VCaP (cell line): ENCODE results near the gene BICDL1.

Source experiments
- H3K27ac ChIP-seq: fragments of 450-650 bp; 2 replicates; pipeline ENCODE4 v1.5.1; 2017
- CTCF ChIP-seq: fragments of 450-650 bp; conservative IDR thresholded peaks from 2 replicates; pipeline ENCODE4 v1.5.1; 2017; ENCODE audit warnings: mild to moderate bottlenecking, moderate library complexity

BICDL1 gene

DNA sequence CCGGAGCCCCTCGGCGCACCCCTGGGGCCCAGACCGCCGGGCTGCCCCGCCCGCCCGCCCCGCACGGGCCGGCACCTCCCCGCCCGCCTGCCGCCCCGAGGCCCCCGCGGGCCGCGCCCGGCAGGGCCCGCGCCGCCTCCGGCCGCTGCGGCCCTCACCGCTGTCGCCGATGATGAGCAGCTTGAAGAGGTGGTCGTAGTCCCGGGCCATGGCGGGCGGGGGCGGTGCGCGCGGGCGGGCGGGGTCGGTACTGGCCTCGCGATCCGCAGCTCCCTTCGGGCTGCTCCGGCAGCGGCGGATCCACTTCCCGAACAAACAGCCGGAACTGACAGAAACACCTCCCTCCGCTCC is 127.4 kb downstream of the BICDL1 start, which contains the start of gene RAB35:
Gene RAB35 (minus strand): TSS at position 313 of the 351 bp plus-strand sequence. CDS start 103 bp downstream, at position 210.
- TF ChIP-seq CTCF = no peak

GRCh38 chr12:120116792-120117651 is 128.0 kb downstream of the BICDL1 start:
- TF ChIP-seq CTCF = no peak

More for the DNA sequence above, 127.4 kb downstream of the BICDL1 start, which contains the start of gene RAB35:
- peak within 1 kb of the TSS; percentile 95 for H3K27ac ChIP-seq

DNA sequence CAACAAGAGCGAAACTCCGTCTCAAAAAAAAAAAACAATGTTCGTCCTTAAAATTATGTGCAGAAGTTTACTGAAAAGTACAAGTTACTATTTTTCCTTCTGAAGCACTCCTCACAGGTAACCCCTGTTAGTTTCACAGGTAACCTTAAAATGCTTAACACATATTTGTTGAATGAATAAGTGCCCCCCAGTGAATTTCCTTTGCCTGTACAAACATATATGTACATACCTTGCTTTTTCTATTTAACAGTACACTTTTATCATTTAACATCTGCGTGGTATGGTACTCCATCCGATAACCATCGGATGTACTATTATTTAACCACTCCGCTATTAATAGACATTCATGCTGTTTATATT is 128.9 kb downstream of the BICDL1 start:
- no peak for TF ChIP-seq CTCF
- H3K27ac ChIP-seq = peak overlapping the region; percentile 95

More at GRCh38 chr12:120116792-120117651, 128.0 kb downstream of the BICDL1 start:
- peak overlapping the region; percentile 95 for H3K27ac ChIP-seq

- H3K27ac ChIP-seq = peak overlapping the region; percentile 95
- no peak for TF ChIP-seq CTCF
Observed at GRCh38 chr12:120118321-120119061, 129.5 kb downstream of the BICDL1 start.

DNA sequence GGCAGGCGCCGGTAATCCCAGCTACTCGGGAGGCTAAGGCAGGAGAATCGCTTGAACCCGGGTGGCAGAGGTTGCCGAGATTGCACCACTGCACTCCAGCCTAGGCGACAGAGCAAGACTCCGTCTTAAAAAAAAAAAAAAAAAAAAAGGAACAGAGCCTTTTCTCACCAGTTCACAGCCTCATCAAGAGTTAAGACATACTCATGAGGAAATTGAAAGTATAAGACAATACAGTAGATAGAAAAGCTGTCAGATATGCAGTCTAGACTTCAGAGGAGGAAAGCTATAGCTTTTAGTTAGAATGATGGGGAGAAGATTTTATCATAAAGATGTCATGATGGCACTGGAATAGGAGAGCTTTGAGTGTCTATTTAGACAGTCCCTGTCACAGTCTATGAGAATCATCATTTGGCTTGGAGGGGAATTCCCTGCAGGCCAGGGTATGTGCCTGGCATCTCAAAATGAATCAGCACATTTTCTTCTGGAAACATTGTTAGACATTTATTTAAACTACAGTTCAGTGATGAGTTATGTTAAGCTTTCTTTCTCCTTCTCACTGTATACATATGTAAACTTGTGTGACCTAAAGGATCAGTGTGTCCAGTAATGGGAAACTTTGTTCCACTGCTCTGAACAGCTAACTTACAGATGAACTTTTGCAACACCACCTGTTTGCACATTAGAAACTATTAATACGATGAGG is 130.4 kb downstream of the BICDL1 start:
- peak overlapping the region; percentile 95 for H3K27ac ChIP-seq
- TF ChIP-seq CTCF = no peak

DNA sequence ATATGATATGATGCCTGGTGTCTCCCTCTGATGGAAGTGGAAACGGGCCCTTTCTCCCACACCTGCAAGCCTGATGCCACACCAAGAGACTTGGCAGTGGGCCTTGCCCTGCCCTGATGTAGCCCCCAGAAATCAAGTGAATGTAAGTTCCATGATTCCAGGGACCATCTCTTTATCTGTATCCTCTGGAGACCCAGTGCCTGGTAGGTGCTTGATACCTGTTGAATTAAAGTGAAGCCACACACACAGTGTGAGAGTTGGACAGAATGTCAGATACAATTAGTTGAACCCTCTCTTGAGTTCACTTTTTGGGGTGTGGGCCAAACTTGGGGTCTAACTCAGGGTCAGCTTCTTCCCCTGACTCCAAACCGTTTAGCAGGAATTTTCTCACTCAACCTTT is 132.3 kb downstream of the BICDL1 start:
- no peak for TF ChIP-seq CTCF
- no peak overlapping the region for H3K27ac ChIP-seq
